SK-N-DZ (cell line): ENCODE data around the gene ACCSL. TPM values are rescaled to one million over a fixed set of nuclear protein-coding genes. Genes with fewer than 3 reads are reported as not detected.

Source experiments
- DNase-seq: peaks from one replicate; pipeline ENCODE4 v3.0.0-alpha.2; 2015; ENCODE audit warnings: low spot score
- polyA plus RNA-seq, 2 experiments: library from polyadenylated mRNA; depleted of rRNA; stranded (reverse); fragments of >200 nt; gene quantifications; 2 replicates each; pipeline ENCODE4 v1.2.3, GENCODE V29; 2014

ACCSL gene
- polyA plus RNA-seq (2014; cell fraction: cytosol; rRNA removed), result not detected in 2 replicates
- polyA plus RNA-seq (2014; cell fraction: nucleus; rRNA removed), result not detected in 2 replicates

DNA sequence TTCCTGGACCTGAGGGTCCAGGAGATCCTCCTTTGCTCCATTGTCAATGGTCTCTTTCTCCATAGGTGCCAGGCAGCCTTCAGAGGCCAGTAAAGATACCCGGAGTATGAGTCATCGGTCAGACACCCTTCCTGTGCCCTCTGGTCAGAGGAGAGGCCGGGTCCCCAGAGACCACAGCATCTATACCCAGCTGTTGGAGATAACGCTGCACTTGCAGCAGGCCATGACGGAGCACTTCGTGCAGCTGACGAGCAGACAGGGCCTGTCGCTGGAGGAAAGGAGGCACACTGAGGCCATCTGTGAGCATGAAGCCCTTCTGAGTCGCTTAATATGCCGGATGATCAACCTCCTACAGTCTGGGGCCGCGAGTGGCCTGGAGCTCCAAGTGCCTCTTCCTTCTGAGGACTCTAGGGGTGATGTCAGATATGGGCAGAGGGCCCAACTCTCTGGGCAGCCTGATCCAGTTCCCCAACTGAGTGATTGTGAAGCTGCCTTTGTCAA, at the start of gene ACCSL:
ACCSL (plus strand) TSS at position 51 of the 501 bp plus-strand sequence; CDS start at position 107, 56 bp downstream.
- DNase-seq, result no peak

DNA sequence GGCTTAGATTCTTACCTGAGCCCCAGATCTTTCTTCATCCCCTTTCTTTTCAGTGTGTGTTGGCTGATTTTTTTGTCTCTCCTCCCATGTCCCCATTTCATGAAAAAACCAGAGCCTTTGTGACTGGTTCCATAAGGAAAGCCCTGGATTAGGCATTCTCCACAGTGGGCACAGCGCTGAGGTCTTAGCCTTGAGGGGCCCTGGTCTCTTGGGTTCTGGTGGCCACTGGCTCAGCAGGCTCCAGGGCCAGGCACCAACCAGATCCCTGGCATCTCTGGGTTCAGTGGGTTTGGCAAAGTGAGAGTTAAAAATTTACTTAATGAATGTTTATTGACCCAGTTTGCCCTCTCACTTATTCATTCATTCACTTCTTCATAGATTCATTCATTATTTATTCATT, 49.5 kb upstream of the ACCSL start:
- no peak for DNase-seq

DNA sequence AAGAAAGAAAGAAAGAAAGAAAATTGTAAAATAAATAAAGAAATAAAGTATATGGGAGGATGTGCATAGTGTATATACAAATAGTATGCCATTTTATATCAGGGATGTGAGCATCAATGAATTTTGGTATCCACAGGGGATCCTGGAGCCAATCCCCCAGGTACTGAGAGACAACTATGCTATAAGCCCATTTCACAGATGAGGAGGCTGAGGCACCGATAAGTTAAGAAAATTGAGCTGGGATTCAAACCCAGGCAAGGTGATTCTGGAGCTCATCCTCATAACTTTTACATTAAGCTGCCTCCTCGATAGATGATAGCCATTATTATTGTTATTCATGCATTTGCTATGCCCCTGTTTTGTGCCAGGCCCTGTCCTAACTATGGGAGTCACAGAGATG, 47.0 kb upstream of the ACCSL start:
- DNase-seq, result no peak

DNA sequence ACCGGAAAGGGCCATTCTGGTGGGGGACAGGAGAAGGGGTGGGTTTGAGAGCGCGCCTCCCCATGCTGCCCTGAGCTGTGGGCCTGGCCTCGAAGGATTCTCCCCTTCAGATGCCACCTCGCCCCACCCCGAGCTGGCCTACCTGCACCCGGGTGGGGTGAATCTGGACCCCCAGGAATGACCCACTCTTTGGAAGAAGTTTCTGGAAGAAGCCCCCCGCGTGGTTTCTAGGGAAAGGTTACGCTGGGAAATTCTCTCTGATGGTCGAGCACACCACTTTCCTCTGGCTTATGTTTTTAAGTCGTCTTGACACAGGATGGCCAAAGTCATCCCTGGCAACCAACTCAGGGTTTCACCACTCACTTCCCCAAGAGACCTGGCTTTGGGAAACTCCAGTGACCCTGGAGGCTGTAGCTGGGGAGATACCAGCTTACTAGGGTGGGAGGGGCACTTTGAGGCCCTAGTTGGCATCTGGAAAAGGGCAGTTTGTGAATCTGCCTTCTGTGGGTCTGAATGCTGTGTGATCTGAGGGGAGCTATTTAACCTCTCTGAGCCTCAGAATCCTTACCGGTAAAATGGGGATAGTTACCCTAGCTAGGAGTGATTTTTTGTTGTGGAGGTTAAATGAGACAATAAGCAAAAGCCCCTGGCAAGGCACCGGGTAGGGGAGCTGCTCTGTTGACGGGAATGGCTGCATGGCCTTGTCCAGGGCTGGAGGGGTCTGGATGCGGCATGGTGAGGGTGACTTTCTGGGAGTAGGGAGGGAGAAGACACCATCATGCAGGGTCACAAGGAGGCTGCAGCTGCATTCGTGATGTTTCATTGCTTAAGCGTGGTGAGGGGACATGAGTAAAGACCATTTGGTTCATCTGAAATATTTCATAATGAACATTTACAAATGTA, 45.3 kb upstream of the ACCSL start:
- DNase-seq, result no peak

DNA sequence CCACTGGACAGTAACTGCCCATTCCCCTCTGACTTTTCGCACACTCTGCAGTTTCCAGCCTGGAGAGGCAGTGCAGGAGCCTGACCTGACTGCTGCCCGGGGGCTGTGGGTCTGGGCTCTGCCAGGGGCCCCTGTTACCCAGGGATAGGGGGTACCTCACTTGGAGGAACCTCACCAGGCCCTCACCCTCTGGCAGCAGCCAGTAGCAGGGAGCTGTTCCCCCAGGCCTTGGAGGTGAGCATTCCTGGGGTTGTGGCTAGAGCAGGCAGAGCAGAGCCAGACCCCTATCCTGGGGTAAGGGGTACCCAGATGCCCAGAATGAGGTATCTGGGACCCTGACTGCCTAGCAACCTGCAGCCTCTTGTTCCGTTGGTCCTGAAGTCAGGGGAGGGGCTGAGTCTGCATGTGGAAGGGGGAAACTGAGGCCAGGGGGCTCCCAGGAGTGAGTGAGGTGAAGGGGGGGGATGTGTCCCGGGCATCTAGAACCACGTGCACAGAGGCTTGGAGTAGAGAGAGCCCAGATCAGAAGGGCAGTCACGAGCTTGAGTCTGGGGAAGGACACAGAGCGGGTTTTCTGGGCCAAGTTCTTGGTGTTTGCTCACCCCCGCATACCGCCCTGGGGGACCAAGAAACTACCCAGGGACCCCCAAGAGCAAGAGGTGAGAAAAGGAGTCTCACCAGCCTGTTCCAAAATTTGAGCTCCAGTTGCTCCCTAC, 43.9 kb upstream of the ACCSL start:
- no peak for DNase-seq

DNA sequence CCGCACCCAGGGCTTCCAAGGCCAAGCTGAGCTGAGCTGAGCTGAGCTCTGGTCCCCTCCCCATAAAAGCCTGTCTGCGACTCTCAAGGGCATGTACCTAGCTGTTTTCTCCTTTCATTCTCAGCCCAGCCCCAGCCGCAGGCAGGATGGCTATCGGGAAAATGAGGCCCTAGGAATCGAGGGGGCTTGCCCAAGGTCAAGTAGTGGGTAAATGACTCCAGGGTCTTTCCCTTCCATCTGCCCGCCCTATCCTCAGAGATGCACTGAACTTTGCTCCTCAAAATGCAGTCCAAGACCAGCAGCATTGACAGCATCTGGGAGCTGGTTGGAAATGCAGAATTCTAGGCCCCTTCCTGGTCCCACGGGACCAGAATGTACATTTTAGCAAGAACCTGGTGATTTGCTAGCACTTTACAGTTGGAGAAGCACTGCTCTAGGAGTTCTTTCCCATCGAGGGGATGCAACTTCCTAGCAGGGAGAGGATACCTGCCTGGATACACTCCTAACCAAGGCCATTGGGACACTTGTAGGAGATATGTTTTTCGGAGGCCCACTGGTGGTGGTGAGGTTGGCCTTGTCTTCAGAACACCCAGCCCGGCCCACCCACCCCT, 43.2 kb upstream of the ACCSL start:
- no peak for DNase-seq

DNA sequence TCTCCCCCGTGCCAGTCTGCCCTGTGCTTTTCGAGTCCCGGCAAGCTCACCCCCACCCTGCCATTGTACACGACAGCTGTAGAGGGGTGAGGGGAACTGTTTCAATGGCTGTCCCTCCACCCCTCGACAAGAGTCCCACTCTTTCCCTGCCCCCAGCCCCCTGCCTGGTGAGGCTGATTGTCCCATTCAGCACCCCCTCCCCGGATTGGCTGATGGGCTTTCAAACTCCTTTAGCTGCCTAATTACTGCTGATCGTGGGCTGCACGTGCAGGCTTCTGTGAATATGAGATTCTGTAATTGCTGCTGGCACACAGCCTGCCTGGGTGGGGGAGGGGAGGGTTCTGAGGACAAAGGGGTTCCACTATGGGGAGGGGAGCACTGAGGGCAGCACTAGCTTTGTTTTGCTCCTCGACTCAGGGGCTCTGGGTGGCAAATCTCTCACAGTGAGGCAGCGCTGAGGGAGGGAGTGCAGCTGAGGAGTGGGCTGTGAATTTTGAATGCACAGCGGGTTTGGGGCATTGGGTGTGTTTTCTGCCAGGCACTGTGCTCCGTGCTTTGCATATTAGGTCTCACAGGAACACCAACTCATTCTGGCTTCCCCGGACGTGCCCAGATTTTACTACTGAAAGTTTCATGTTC, 42.6 kb upstream of the ACCSL start:
- no peak for DNase-seq

DNA sequence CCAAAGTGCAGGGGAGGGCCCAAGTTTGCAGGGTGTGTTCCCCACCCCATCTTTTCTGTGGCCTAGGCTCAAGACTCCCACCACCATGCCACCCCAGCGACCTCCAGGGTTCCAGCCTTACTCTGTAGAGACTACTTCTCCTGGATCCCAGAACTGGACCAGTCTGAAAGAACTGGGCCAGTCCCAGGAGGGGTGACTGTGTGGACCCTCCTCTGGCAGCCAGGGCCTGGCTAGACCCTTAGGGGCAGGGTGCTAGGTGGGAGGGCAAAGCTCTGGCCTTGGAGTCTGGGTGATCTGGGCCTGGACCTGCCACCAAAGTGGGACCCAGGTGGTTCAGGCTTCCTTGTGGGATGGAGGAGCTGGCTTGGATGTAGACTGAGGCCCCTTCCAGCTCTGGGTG, 41.8 kb upstream of the ACCSL start:
- DNase-seq, result no peak

DNA sequence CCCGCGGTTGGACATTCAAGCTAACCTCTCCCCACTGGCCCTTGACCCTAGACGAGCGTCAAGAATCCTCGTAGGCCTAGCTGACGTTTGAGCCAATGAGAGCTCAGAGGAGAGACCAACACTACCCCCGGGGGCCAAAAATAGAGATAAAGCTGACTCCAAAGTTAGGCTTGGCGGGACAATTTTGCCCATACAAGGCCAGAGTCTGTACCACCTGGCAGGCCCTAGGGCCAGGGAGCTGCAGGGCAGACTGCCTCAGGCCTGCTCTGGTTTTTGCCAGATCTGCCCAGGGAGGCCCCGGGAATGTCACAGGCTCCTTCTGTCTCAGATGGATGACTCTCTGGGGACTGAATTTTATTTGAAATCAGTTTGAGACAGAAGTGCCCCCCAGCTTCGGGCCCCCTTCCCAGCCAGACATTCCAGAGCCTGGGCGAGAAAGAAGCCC, 40.8 kb upstream of the ACCSL start:
- DNase-seq, result peak; percentile 47

DNA sequence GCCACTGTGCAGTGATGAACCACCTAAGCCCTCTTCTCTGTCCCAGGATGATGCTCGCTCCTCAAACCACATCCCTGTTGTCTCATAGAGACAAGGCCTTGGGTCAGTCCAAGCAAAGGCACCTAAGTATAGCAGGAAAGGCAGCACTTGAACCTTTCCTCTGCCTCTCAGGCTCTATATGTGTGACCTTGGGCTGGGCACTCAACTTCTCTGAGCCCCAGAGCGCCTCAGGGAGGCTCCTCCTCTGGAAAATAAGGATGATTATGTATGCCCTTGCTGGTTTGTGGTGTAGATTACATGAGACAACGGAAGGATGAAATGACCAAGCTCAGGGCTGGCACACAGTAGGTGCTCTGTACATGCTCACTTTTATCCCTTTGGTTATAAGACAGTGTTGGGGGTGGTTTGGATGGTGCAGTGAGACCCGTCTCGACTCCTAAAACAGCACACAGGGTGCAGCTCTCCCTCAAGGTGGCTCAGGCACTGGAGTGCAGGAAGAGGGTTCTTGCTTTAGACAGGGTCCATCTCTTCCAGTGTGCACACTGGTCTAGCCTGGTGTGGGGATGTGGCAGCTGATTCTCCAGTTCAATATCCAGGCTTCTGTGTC, 40.2 kb upstream of the ACCSL start:
- no peak for DNase-seq

DNA sequence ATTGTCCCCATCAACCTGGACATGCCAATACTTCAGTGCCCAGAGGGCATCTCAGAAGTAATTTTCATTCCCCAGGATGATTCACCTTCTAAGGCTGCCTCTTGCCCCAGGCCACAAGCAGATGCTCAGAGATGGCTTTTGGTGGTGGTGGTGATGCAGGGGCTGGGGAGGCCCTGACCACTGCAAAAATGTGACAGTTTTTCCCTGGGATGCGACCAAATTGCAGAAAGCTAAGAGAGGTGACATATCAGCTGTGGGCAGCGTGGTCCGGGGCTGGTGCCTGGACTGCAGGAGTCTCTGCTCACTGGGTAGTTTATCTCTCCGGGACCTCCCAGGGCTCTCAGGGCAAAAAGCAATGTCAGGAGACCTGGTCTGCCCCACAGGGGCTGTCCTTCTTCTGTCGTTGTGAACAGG, 39.7 kb upstream of the ACCSL start:
- DNase-seq, result no peak

DNA sequence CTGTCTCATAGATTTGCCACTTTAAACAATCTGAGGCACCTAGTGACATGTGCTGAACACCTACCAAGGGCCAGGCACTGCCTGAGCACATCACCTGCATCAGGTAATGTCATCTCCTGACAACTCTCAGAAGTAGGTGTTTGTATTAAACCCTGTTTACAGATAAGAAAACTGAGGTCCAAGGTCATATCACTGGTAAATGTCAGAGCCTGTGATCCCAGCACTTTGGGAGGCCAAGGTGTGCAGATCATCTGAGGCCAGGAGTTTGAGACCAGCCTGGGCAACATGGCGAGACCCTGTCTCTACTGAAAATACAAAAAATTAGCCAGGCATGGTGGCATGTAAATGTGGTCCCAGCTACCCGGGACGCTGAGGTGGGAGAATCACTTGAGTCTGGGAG, 39.1 kb upstream of the ACCSL start:
- no peak for DNase-seq

DNA sequence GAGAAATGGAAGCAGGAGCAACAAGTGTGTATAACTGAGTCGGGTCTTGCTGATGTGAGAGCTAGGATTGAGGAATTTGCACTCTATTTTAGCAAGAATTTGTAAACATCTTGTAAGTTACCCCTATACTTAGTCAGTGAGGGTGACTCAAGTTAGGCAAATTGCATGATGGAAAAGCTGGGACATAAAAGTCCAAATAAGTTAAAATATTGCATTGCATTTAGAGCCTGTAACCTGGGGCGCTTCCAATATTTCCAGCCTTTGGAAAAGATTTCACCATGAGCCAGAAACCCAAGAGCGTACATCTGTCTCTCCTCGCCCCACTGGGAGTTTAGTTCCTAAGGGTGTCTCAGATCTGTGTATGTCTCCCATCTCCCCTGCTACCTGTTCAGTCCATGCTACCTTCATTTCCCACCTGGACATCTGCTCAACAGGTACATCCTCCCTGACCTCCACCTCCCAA, 37.0 kb upstream of the ACCSL start:
- DNase-seq, result no peak

DNA sequence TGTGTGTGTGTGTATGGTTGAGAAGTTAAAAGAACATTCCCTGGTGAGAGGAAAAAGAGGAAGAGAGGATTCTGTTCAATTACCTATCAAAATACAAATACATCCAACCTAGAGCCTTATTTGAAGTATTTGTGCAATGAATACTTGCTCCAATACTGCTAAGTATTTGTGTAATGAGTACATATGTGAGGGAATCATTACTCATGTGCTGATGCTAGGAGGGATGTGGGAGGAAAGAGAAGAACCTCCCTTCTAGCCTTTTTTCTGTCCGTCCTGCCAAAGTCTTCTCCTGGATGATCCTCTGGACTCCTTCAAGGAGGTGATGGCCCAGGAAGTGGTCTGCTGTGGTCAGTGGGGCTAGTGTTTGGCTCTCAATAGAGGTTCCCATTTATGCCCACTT, 36.0 kb upstream of the ACCSL start:
- no peak for DNase-seq

DNA sequence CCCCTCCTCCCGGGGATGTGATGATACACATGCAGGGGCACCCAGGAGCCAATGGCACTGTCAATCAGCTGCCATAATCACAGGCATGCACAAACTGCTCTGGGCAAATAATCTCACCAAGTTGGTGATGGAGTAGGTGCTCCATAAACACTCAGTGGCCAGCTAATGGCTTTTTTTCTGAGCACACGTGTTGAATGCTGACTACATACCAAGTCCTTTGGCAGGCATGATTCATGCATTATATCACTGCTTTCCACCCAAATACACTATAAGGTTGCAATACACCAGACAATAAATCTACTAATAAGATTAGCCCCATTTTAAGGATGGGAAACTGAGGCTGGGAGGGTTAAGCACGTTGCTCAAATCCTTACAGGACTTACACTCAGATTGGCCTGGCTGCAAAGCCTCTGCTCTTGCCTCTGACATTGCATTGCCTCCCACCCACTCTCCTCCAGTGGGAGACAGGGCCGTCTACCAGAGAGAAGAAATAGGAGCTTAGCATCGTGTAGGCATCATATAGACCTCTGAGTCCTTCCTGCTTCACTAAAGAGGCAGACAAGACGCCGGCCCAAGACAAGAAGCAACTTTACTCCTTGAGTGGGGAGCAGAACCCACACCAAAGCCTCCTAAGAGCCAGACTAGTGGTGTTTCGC, 32.7 kb upstream of the ACCSL start:
- DNase-seq, result no peak

DNA sequence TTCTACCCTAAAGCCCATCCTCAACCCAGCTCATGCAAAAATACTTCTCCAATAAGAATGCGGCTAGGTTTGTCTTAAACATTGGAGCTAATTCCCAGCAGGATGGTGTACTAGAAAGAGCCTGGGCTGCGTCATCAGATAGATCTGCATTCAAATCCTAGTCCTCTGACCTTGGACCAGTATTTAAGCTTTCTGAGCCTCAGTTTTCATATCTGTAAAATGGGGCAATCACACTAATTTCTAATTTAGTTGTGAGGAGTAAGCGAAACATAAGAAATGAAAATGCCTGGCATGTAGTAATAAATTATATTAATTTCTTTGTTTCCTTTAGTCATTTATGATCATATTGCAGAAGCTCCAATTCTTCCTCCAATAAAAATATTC, 32.2 kb upstream of the ACCSL start:
- no peak for DNase-seq

DNA sequence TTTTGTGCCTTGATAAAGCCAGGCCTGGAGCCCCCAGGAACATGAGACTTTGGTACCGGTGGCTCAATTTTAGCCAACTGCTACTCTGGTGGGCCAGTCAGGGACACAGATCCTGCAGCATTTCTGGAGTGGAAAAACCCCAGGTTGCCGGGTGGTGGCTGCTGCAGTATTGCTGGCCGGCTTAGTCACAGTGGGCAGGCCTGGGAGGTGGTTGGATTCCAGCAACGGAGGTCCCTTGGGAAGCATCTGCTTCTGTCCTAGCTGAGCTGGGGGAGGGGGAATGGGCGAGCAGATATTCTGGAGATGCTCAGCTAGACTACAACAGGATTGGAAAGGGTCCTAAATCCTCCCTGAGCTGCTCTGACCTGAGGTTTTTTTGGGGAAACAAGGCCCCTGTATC, 31.6 kb upstream of the ACCSL start:
- peak; percentile 81 for DNase-seq

DNA sequence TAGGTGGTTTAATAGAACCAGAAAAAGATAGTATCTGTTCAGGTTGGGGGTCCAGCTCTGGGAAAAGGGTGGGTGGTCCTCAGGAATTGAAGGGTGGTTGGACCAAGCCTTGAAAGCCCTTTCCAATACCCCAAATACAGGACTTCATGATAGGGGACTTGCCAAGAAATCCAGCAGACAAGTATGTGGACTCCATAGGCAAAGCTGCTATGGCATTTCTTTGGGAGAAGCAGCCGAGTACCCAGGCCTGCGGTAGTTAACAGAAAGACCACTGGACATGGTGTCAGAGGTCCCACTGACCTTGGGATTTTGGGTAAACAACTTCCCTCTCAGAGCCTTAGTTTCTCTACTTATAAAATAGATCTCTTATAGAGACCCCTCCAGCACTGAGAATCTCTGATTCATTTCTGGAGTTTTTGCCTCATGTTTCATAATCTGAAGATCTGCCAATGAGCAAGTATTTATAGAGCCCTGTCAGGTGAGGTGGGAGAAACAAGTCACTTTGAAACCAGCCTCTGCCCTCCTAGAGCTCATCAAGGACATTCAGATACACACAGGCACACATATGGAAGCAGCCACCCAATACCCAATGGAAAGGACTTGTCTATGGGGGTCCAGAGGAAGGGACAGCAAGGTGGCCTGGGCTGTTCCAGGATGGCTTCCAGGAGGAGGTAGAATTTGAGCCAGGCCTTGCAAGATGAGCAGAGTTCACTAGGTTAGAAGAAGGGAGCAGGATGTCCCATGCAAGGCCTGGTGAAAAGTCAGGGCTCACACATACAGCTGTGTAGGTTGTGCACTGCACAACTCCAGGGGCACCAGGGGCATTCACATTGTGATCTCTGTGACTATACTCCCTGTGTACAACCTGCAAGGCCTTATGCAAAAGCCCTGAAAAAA, 31.0 kb upstream of the ACCSL start:
- no peak for DNase-seq

DNA sequence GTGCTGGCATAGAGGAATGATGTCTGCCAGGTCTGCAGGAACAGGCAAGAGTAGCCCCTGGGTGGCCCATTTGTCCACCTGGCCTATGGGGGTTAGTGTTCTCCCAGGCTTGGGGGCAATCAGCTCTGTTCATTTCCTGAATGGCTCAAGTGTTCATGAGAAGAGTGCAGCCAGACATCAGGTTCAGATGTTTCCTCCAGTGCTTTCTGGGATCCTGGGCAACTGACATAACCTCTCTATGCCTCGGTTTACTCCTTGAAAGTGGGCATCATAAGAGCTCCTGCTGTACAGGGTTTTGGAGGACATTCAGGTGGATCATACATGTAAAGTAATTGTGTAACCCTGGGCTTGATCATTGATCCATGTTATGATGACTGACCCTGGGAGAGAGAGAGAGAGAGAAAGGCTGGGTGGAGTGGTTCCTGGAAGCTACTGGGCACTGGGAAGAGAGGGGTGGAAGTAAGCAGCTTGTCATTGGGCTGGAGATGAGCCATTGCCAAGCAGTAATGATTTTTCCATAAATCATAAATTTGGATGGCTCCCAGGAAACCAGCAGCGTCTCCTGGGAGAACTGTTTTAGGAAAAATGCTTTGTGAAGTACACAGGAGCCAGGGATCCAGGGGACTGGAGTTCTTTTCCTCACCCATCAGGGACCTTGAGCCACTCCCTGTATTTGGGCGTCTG, 30.2 kb upstream of the ACCSL start:
- DNase-seq, result no peak
